Stimulated activated memory B cell treated with anti-CD40 and anti-IgM and Interleukin-4, amounts not matched to agents 10 μg/mL and 1 μg/mL and 100 μg/mL, for 72 hours (primary cell): Measurements from ENCODE around the gene WDR41.
"Not testable (repeated sequence)": the region's sequence is repeated elsewhere in the genome, so short reads cannot be mapped to it uniquely, and the experiment has no call there.

ENCODE experiments used
- ATAC-seq: fragments of 150-1000 bp; cut with Tn5 transposase; 2 replicates; pipeline ENCODE4 v1.10.0; 2021
- H3K27ac Mint-ChIP-seq: one replicate; pipeline ENCODE4 v1.8.0; 2022; ENCODE audit warnings: mild to moderate bottlenecking, mixed read lengths
- H3K27me3 Mint-ChIP-seq: one replicate; pipeline ENCODE4 v1.8.0; 2022; ENCODE audit warnings: mixed read lengths
- H3K36me3 Mint-ChIP-seq: one replicate; pipeline ENCODE4 v1.8.0; 2022; ENCODE audit warnings: mixed read lengths
- H3K4me1 Mint-ChIP-seq: one replicate; pipeline ENCODE4 v1.8.0; 2022; ENCODE audit warnings: mixed read lengths
- H3K4me3 Mint-ChIP-seq: one replicate; pipeline ENCODE4 v1.8.0; 2022; ENCODE audit warnings: mild to moderate bottlenecking, moderate library complexity, mixed read lengths
- H3K9me3 Mint-ChIP-seq: one replicate; pipeline ENCODE4 v1.8.0; 2022; ENCODE audit warnings: mixed read lengths

WDR41 gene

GRCh38 chr5:77468875-77469274, 23.2 kb downstream of the WDR41 start:
- not testable (repeated sequence) for H3K4me3 Mint-ChIP-seq, H3K27ac Mint-ChIP-seq, ATAC-seq, H3K27me3 Mint-ChIP-seq, H3K9me3 Mint-ChIP-seq
- H3K36me3 Mint-ChIP-seq = peaks cover 56% of the 10 kb centered on the region
- H3K4me1 Mint-ChIP-seq = peaks cover 28% of the 10 kb centered on the region

GRCh38 chr5:77463905-77464304, 28.2 kb downstream of the WDR41 start:
- no peak for ATAC-seq
- H3K4me1 Mint-ChIP-seq = peaks cover 17% of the 10 kb centered on the region
- no peak overlapping the region for H3K27ac Mint-ChIP-seq
- H3K27me3 Mint-ChIP-seq = no peaks in the 10 kb centered on the region
- H3K9me3 Mint-ChIP-seq = no peaks in the 10 kb centered on the region
- H3K36me3 Mint-ChIP-seq = peaks cover 21% of the 10 kb centered on the region
- H3K4me3 Mint-ChIP-seq = no peak overlapping the region

DNA sequence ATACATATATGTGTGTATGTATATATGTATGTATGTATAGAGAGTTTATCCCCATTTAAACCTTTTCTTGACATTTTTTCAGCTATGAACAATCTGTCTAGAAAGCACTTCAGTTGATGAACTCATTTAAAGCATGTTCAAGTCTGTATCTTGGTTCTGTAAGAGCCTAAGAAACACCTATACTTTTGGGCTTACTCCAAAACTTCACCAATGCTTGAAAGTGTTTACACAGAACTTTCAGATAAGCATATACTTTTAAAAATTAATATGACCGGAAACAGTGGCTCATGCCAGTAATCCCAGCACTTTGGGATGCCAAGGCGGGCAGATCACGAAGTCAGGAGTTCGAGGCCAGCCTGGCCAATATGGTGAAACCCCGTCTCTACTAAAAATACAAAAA, 30.8 kb downstream of the WDR41 start:
- Mint-ChIP-seq H3K27ac (no peak overlapping the region), H3K4me1 (peaks cover 17% of the 10 kb centered on the region), H3K9me3 (no peaks in the 10 kb centered on the region), H3K27me3 (no peaks in the 10 kb centered on the region), H3K36me3 (peaks cover 11% of the 10 kb centered on the region), H3K4me3 (no peak overlapping the region)
- ATAC-seq = no peak

GRCh38 chr5:77454123-77454522, 38.0 kb downstream of the WDR41 start:
- Mint-ChIP-seq H3K36me3 (peaks cover 30% of the 10 kb centered on the region), H3K9me3 (no peaks in the 10 kb centered on the region), H3K4me3 (no peak overlapping the region), H3K4me1 (no peaks in the 10 kb centered on the region), H3K27me3 (no peaks in the 10 kb centered on the region), H3K27ac (no peak overlapping the region)
- no peak for ATAC-seq

DNA sequence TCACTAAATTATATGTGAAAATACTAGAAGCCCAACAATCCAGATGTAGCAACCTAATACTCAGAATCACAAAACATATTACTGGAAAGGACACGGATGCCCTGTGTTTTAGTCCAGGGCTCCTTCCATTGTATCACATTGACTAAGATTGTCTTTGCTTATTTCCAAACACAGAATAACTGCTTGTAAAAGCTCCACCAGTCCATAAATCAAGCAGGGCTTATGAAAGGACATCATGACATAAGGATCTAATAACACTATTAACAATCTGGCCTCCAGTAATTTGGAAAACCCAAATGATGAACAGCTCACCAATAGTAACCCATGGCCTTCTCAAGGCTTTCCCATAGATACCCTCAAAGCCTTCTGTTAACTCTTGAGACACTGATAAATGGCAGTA, 39.8 kb downstream of the WDR41 start:
- Mint-ChIP-seq H3K27ac (no peak overlapping the region), H3K36me3 (peaks cover 48% of the 10 kb centered on the region), H3K9me3 (no peaks in the 10 kb centered on the region), H3K4me3 (no peak overlapping the region), H3K4me1 (no peaks in the 10 kb centered on the region), H3K27me3 (no peaks in the 10 kb centered on the region)
- ATAC-seq = no peak

- Mint-ChIP-seq H3K27ac (no peak overlapping the region), H3K27me3 (no peaks in the 10 kb centered on the region), H3K4me1 (no peaks in the 10 kb centered on the region), H3K4me3 (no peak overlapping the region), H3K36me3 (peaks cover 71% of the 10 kb centered on the region), H3K9me3 (no peaks in the 10 kb centered on the region)
- ATAC-seq = no peak
Observed at GRCh38 chr5:77449981-77450380, 42.1 kb downstream of the WDR41 start.

GRCh38 chr5:77449277-77449676, 42.8 kb downstream of the WDR41 start:
- Mint-ChIP-seq H3K4me1 (no peaks in the 10 kb centered on the region), H3K9me3 (no peaks in the 10 kb centered on the region), H3K36me3 (peaks cover 78% of the 10 kb centered on the region), H3K27ac (no peak overlapping the region), H3K4me3 (no peak overlapping the region), H3K27me3 (no peaks in the 10 kb centered on the region)
- ATAC-seq = no peak

- Mint-ChIP-seq H3K4me1 (no peaks in the 10 kb centered on the region), H3K27ac (no peak overlapping the region), H3K36me3 (peaks cover 83% of the 10 kb centered on the region), H3K4me3 (no peak overlapping the region), H3K27me3 (no peaks in the 10 kb centered on the region), H3K9me3 (no peaks in the 10 kb centered on the region)
- ATAC-seq = no peak
Observed at GRCh38 chr5:77448831-77449230, 43.3 kb downstream of the WDR41 start.

DNA sequence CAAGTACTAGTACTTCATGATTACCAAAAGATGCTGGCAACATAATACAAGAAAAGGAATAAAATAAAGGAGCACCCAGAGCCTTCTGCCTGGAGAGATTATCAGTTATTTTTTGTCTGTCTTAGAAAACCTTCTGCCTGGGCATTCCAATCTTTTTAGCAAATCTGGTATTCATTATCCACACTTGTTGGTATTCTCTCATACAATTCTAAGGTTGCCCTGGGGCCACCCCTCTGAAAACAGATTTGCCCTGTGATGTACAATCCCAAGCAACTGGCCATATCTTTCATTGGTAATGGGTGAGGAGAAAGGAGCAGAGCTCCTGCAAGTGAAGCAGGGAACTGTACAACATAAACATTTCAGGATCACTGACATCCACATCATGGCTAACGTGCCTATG, 47.8 kb downstream of the WDR41 start:
- Mint-ChIP-seq H3K4me3 (no peak overlapping the region), H3K36me3 (peaks cover 81% of the 10 kb centered on the region), H3K27ac (no peak overlapping the region), H3K9me3 (no peaks in the 10 kb centered on the region), H3K4me1 (no peaks in the 10 kb centered on the region), H3K27me3 (no peaks in the 10 kb centered on the region)
- ATAC-seq = no peak

DNA sequence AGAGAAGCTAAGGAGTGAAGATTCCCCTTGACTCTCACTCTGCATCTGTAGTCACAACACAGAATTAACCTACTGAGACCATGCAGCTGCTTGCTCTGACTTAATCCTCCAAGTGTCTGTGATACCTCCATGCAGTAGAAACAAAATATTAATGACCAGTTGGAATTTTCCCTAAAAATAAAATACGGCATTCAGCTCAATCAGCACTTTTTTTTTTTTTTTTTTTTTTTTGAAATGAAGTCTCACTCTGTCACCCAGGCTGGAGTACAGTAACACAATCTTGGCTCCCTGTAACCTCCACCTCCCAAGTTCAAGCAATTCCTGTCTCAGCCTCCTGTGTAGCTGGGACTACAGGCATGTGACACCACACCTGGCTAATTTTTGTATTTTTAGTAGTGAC, 48.4 kb downstream of the WDR41 start:
- Mint-ChIP-seq H3K4me3 (no peak overlapping the region), H3K9me3 (no peaks in the 10 kb centered on the region), H3K36me3 (peaks cover 79% of the 10 kb centered on the region), H3K27me3 (no peaks in the 10 kb centered on the region), H3K27ac (no peak overlapping the region), H3K4me1 (no peaks in the 10 kb centered on the region)
- ATAC-seq = no peak

DNA sequence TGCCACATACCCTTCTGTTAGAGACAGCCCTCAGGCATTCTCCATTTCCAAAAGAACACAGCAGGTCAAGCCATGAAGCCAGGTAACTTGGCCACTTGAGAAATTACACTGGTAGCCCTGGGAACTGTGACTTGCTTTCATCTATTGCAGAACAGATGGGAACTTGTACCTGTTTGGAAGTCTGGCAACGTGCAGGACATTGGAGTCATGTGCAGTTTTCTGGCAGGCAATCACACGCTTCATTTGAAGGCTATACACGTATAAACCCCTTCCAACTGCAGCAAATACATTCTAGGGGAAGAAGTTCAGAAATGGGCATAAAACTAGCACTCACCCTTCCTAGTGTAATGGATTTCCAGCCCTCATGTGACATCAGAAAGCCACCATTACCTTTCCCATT, 54.0 kb downstream of the WDR41 start:
- no peak overlapping the region for H3K27ac Mint-ChIP-seq
- no peaks in the 10 kb centered on the region for H3K4me1 Mint-ChIP-seq
- H3K36me3 Mint-ChIP-seq = peaks cover 70% of the 10 kb centered on the region
- H3K9me3 Mint-ChIP-seq = no peaks in the 10 kb centered on the region
- no peak overlapping the region for H3K4me3 Mint-ChIP-seq
- H3K27me3 Mint-ChIP-seq = no peaks in the 10 kb centered on the region
- no peak for ATAC-seq

GRCh38 chr5:77437194-77437593, 54.9 kb downstream of the WDR41 start:
- ATAC-seq = no peak
- Mint-ChIP-seq H3K36me3 (peaks cover 70% of the 10 kb centered on the region), H3K4me3 (no peak overlapping the region), H3K4me1 (no peaks in the 10 kb centered on the region), H3K27me3 (no peaks in the 10 kb centered on the region), H3K9me3 (no peaks in the 10 kb centered on the region), H3K27ac (no peak overlapping the region)

GRCh38 chr5:77431719-77432118, 60.4 kb downstream of the WDR41 start:
- Mint-ChIP-seq H3K4me3 (no peak overlapping the region), H3K9me3 (no peaks in the 10 kb centered on the region), H3K4me1 (no peaks in the 10 kb centered on the region), H3K27ac (no peak overlapping the region), H3K27me3 (no peaks in the 10 kb centered on the region), H3K36me3 (peaks cover 53% of the 10 kb centered on the region)
- ATAC-seq = no peak

GRCh38 chr5:77431286-77431685, 60.8 kb downstream of the WDR41 start:
- H3K4me3 Mint-ChIP-seq = no peak overlapping the region
- no peak for ATAC-seq
- no peak overlapping the region for H3K27ac Mint-ChIP-seq
- H3K27me3 Mint-ChIP-seq = no peaks in the 10 kb centered on the region
- peaks cover 52% of the 10 kb centered on the region for H3K36me3 Mint-ChIP-seq
- no peaks in the 10 kb centered on the region for H3K9me3 Mint-ChIP-seq
- no peaks in the 10 kb centered on the region for H3K4me1 Mint-ChIP-seq

DNA sequence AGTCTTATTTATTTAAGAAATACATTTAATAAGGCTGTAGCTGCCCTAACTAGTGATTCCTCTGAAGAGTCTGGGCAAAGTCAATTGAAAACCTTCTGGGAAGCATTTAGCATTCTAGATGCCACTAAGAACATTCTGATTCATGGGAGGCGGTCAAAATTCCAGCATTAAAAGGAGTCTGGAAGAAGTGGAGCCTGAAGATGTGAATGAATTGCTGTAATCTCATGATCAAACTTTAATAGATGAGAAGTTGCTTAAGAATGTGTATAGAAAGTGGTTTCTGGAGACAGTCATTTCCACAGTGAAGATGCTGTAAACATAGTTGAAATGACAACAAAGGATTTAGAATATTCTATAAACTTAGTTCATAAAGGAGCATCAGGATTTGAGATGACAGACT, 61.4 kb downstream of the WDR41 start:
- ATAC-seq = no peak
- Mint-ChIP-seq H3K4me1 (no peaks in the 10 kb centered on the region), H3K9me3 (no peaks in the 10 kb centered on the region), H3K36me3 (peaks cover 50% of the 10 kb centered on the region), H3K27me3 (no peaks in the 10 kb centered on the region), H3K4me3 (no peak overlapping the region), H3K27ac (no peak overlapping the region)

DNA sequence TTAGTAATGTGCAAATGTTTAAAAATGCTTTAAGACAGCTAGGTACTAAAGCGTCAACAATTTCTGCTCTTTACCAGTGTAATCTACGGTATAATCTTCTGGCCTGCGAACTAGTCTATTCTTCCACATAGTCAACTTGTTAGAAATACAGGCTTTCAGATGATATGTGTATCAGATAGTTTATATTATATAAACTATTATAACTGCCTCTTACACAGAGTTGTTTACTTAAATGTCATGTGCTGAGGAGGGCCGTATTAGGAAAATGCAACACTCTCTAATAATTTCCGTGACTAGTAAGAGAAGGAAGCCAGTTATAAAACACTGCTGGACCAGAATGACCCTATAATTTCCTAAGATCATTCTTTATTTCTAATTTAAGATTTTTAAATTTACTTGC, 63.6 kb downstream of the WDR41 start:
- H3K4me3 Mint-ChIP-seq = no peak overlapping the region
- H3K36me3 Mint-ChIP-seq = peaks cover 35% of the 10 kb centered on the region
- no peak for ATAC-seq
- no peaks in the 10 kb centered on the region for H3K9me3 Mint-ChIP-seq
- no peak overlapping the region for H3K27ac Mint-ChIP-seq
- no peaks in the 10 kb centered on the region for H3K27me3 Mint-ChIP-seq
- H3K4me1 Mint-ChIP-seq = no peaks in the 10 kb centered on the region

DNA sequence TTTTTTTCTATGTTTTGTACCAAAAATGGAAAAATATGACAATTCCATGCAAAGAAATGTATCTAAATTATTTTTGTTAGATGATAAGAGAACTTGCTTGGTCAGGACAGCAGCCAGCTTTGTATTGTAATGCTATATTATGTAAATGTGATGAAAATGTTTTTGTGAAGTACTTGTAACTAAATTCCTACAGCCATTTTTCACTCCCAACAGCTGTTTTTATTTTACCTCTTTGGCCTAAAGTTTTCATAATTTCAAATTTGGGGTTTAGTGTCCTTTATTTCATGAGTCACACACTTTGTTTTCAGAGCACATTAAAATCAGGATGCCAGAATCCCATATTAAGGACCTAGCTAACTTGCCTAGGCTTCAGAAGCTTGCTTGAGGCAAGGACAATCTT, 64.1 kb downstream of the WDR41 start:
- Mint-ChIP-seq H3K4me3 (no peak overlapping the region), H3K27ac (no peak overlapping the region), H3K9me3 (no peaks in the 10 kb centered on the region), H3K36me3 (peaks cover 34% of the 10 kb centered on the region), H3K4me1 (no peaks in the 10 kb centered on the region), H3K27me3 (no peaks in the 10 kb centered on the region)
- ATAC-seq = no peak
